ENCODE measurements around the gene KRTAP10-10. TPM values are rescaled to one million over a fixed set of nuclear protein-coding genes. Genes with fewer than 3 reads are reported as not detected.
"Not testable (repeated sequence)": the region's sequence is repeated elsewhere in the genome, so short reads cannot be mapped to it uniquely, and the experiment has no call there.

KRTAP10-10 gene
- total RNA-seq, 1 experiment from 2014 or later: not detected

DNA sequence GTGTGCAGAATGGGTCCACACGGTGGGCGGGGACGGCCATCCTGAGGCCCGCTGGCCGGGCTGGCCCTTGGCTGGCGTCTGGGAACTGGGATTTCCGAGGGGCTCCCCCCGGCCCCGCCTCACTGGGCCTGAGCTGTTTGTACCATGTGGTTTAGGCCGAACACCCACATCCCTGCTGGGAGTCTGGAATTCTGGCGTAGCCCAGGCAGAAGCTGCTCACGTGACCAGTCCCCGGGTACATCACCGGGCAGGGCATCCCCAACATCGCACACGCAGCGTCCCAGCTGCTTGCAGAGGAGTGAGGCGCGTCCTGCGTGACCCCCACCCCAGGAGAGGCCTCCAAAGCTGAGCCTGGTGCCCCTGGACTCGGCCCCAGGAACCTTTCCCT, 34.7 kb upstream of the KRTAP10-10 start:
- no peak for DNase-seq (ENCODE audit: low read depth)

- no peak for DNase-seq (ENCODE audit: low read depth)
Measured at GRCh38 chr21:44603109-44603875, 33.9 kb upstream of the KRTAP10-10 start.

DNA sequence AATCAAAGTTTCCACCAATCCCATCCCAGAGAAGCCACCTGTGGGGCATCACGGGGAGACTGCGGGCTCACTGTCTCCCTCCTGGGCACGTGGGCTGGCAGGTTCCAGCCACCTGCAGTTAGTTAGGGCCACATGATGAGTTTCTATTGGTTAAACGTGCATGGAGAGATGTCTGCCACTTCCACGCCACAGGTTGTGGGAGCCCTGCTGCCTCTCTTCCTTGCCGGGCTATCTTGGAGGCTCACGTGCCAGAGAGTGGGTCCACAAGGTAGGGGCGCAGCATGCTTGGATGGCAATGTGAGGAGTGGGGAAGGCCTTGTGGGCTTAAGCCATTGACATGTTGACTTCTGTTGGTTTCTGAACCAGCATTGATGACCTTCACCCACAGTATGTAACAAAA, 33.2 kb upstream of the KRTAP10-10 start:
- no peak for DNase-seq (ENCODE audit: low read depth)

GRCh38 chr21:44606495-44606894, 30.7 kb upstream of the KRTAP10-10 start:
- no peak for DNase-seq (ENCODE audit: low read depth)

DNA sequence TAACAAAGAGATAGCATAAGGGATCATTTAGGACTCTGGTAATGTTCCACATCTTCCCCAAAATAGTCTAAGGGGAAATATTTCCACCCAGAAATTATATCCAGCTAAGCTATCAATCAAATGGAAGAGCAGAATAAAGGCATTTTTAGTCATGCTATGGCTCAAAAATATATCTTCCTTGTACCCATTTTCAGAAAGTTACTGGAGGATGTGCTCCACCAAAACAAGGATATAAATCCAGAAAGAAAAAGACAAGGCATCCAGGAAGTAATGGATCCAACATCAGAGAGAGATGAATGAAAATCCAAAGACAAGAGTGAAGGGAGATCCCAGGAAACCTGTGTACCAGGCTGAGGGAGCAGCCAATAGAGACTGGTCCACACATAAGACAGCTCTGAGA, 28.0 kb upstream of the KRTAP10-10 start:
- DNase-seq (ENCODE audit: low read depth): no peak

GRCh38 chr21:44610157-44610843, 26.9 kb upstream of the KRTAP10-10 start:
- not testable (repeated sequence) for DNase-seq (ENCODE audit: low read depth)

DNA sequence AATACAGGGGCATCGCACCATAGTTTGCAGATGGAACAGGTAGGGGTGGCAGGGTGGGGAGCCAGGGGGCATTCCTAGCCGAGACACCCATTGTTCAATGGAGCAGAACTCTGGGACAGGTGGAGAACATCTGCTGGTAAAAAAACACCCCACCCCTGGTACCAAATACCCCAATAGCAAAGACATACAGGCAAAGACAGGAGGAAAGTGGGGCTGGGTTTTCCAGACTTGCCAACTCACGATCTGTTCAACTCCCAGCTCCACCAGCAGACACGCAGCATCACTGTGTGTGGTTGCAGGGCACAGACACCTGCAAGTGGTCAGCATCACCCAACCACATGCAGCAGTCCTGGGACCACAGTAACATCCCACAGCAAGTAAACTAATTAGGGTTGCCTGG, 25.6 kb upstream of the KRTAP10-10 start:
- no peak for DNase-seq (ENCODE audit: low read depth)

GRCh38 chr21:44612029-44612486, 25.1 kb upstream of the KRTAP10-10 start, which contains the start of gene KRTAP10-8:
Gene KRTAP10-8, plus strand, starts transcription at chr21:44612079. Its CDS starts 22 bp downstream, at chr21:44612101.
- DNase-seq (ENCODE audit: low read depth): no peak

DNA sequence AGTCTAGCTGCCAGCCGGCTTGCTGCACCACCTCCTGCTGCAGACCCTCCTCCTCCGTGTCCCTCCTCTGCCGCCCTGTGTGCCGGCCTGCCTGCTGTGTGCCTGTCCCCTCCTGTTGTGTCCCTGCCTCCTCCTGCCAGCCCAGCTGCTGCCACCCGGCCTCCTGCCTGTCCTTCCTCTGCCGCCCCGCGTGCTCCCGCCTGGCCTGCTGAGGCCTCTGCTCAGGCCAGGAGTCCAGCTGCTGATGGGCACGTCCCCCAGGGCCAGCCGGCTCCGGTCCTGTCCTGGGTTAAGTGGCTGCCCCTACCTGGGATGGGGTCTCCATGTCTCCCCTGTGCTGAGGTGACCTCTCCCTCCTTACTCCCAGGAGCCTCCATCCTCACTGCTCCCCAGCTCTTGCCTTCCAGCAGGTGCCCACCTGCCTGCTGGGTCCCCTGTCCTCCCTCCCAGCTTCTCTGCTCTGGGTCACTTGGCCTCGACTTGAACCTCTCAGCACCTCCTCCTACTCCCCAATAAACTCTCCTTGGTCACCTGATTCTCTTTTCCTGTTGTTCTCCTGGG, 24.4 kb upstream of the KRTAP10-10 start:
- DNase-seq (ENCODE audit: low read depth): no peak

- no peak for DNase-seq (ENCODE audit: low read depth)
Measured at GRCh38 chr21:44613386-44614155, 23.6 kb upstream of the KRTAP10-10 start.

GRCh38 chr21:44614161-44614631, 23.0 kb upstream of the KRTAP10-10 start:
- DNase-seq (ENCODE audit: low read depth): no peak

- DNase-seq (ENCODE audit: low read depth): no peak
Measured at GRCh38 chr21:44614961-44615391, 22.2 kb upstream of the KRTAP10-10 start.

- DNase-seq (ENCODE audit: low read depth): no peak
Measured at GRCh38 chr21:44615466-44615865, 21.7 kb upstream of the KRTAP10-10 start.

DNA sequence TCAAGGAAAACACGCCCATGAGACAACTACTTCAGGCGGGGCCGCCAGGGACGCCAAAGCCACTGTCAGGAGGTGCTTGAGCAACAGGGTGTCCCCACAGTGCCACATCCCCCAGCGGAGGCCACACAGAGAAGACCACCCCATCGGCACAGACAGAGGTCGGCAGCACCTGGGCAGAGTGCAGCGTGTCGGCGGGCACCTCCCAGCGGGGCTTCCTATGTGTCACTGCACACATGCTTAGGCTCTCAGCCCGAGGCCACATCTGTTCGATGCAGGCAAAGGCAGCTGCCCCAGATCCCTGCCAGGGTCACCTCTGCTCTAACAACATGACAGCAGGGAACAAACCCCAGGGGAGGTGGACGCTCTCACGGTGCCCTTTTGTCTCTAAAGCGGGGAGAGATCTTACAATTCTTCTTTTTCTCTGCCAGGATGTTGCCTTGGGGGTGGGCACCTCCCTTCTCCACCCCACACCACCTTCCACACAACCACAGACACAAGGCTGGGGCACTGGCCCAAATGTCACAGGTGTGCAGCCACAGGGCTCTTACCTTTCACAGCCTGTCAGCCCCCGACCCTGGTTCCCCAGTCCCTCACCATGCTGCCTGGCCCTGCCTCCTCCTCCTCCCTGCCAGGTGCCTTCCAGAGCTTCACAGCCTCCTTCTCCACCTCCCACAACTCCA, 21.1 kb upstream of the KRTAP10-10 start:
- no peak for DNase-seq (ENCODE audit: low read depth)

DNA sequence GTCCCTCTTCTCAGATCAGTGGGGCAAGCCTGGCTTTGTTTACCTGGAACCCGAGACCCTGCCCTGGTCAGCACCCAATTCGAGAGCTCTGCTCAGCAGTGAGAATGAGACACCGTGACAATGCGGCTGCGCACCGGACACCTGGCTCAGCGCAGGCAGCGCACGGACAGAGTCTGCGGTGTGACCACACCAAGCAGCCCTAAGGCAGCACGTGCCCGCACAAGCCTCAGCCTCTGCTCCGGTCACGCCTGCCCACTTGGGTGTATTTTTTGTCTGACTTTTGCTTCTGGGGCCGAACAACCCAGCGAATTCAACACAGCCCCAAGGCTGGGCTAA, 20.6 kb upstream of the KRTAP10-10 start:
- no peak for DNase-seq (ENCODE audit: low read depth)

DNA sequence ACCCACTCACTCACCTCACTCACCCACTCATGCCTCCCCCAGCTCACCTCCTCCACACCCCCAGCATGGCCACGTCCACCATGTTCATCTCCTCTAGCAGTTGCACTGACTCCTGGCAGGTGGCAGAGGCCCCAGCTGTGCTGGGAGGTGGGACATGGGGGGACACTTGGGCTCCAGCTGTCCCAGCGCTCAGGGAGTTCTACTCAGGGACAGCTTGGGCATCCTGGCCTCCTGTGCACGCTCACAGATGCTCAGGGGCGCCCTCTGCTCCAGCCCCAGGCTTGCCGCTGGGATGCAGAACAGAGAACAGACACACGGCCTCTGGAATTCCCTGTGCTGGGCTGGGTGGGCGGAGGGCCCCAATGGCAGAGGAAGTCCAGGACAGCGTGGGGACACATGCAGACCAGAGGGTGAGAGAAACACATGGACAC, 20.1 kb upstream of the KRTAP10-10 start:
- DNase-seq (ENCODE audit: low read depth): no peak

DNA sequence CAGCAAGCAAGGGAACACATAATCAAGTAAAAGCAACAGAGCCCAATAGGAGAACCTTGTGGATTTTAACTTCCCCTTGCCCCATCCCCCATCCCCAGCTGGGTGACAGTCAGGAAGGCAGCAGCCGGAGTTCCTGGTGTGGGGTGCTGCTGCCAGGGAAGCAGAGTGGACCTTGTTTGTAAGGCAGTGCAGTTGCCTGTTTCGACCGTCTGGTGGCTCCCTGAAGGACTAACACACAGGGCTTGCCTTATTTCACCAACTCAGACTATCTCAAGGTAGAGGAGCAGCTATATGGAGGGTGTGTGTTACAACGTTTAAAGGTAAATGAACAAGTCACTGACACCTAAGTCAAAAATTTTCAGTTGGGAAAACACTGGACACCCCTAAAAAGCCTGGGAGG, 18.7 kb upstream of the KRTAP10-10 start:
- DNase-seq (ENCODE audit: low read depth): no peak

DNA sequence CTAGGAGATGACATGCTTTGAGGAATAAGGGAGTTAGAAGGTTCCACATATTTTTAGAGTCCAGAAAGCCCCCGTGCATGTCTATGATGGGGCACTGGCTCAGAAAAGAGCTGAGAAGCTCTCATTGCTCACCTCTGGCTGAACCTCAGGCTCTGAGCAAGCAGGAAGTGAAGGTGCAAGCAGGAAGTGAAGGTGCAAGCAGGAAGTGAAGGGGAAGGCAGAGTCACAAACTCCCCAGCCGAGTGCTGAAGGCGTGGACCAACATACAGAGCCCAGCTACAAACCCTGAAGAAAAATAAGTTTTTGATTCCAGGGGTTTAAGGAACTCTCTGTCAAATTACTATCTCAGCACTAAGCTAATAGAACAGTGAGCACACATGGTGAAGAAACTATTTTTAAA, 18.2 kb upstream of the KRTAP10-10 start:
- DNase-seq (ENCODE audit: low read depth): no peak

GRCh38 chr21:44619886-44620285, 17.3 kb upstream of the KRTAP10-10 start:
- DNase-seq (ENCODE audit: low read depth): no peak

- DNase-seq (ENCODE audit: low read depth): no peak
Measured at GRCh38 chr21:44623575-44623974, 13.6 kb upstream of the KRTAP10-10 start.

DNA sequence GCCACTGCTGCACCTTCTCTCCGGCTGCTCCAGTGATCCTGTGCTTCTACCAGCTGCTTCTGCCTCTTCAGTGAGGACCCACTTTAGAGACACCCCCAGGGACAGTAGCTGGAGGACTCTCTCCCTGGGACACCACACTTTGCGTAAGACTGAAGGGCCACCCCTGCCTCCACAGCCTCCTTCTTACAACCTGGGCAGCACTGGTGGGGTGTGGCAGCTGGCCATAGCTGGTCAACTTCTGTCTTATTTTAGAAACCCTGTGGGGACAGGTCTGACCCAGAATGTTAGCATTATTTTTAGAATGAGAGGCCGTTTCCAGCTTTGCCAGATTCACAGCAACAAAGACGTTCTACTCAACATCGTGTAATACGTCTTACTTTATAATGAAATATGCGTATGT, 11.4 kb upstream of the KRTAP10-10 start:
- DNase-seq (ENCODE audit: low read depth): no peak
